Lung (tissue), 12 donors: ENCODE results near the gene BICRAL. TPM values are rescaled to one million over a fixed set of nuclear protein-coding genes. Genes with fewer than 3 reads are reported as not detected.
"Not testable (repeated sequence)": the region's sequence is repeated elsewhere in the genome, so short reads cannot be mapped to it uniquely, and the experiment has no call there.

Source experiments
- ATAC-seq: fragments of 200-7000 bp; cut with Tn5 transposase; one replicate; pipeline ENCODE4 v1.9.1; 2020; ENCODE audit warnings: moderate number of reproducible peaks; ENCODE audit not compliant: insufficient read depth, low FRiP score
- DNase-seq, 3 donors: peaks; one replicate each; pipeline ENCODE4 v3.0.0-alpha.2; 2013 to 2017
- H3K27ac ChIP-seq, 2 donors: one replicate each; pipeline ENCODE4 v1.5.1; 2013; ENCODE audit warnings: mild to moderate bottlenecking in 2 of 2, moderate library complexity in 2 of 2, control low read depth in 1 of 2, inconsistent platforms in 1 of 2, low read depth in 1 of 2, low read length in 1 of 2
- H3K27me3 ChIP-seq, 3 donors: one replicate each; pipeline ENCODE4 v1.5.1; 2013; ENCODE audit warnings: low read length in 2 of 3; ENCODE audit not compliant: control insufficient read depth in 3 of 3, insufficient read depth in 3 of 3
- H3K36me3 ChIP-seq, 4 donors: one replicate each; pipeline ENCODE4 v1.5.1; 2013; ENCODE audit warnings: low read length in 4 of 4, mild to moderate bottlenecking in 1 of 4, moderate library complexity in 1 of 4; ENCODE audit not compliant: control insufficient read depth in 4 of 4, insufficient read depth in 4 of 4
- H3K4me1 ChIP-seq, 5 donors: one replicate each; pipeline ENCODE4 v1.5.1; 2013; ENCODE audit warnings: low read length in 5 of 5, mild to moderate bottlenecking in 2 of 5, moderate library complexity in 1 of 5; ENCODE audit not compliant: control insufficient read depth in 5 of 5, insufficient read depth in 5 of 5
- H3K4me3 ChIP-seq: one replicate; pipeline ENCODE4 v1.5.1; 2013; ENCODE audit warnings: mild to moderate bottlenecking, control low read depth, moderate library complexity
- H3K9ac ChIP-seq, 2 donors: one replicate each; pipeline ENCODE4 v1.5.1; 2013; ENCODE audit warnings: low read length in 2 of 2, control low read depth in 1 of 2; ENCODE audit not compliant: insufficient read depth in 1 of 2
- H3K9me3 ChIP-seq, 4 donors: one replicate each; pipeline ENCODE4 v1.5.1; 2013; ENCODE audit warnings: low read length in 3 of 4, mild to moderate bottlenecking in 1 of 4, moderate library complexity in 1 of 4; ENCODE audit not compliant: control insufficient read depth in 4 of 4, insufficient read depth in 3 of 4
- WGBS, 2 donors: extraction: QIAGEN DNeasy Blood & Tissue Kit; methylation state at CpG; one replicate each; pipeline ENCODE4 v1.1.7; 2013; 5-methylcytosine and 5-hydroxymethylcytosine counted together
- polyA plus RNA-seq, 2 donors: library from polyadenylated mRNA; stranded (reverse); fragments of 200-250 nt; gene quantifications; one replicate each; pipeline ENCODE4 v1.2.1, GENCODE V29; 2013
- total RNA-seq, 2 donors: library from RNA; depleted of rRNA in 1 of 2; stranded (reverse); fragments of >200 nt in 1 of 2; gene quantifications; one replicate each; pipeline ENCODE4 v1.2.1, GENCODE V29; 2014 to 2021
- TF ChIP-seq, protein P1 (sequence below): IDR thresholded peaks from 2 replicates; pipeline ENCODE4 v1.5.1; 2012; ENCODE audit warnings: mild to moderate bottlenecking; ENCODE audit errors: control extremely low read depth, extremely low read depth
- donor health status: control.
- donor health status: control.
- donor health status: Bipolar disorder and iron deficiency.
- donor health status: healthy.
- donor health status: DM: yes; HTN: yes; CAD: no.

The BICRAL gene
- total and polyA plus RNA-seq, 4 donors = 2.8 to 18.6 (median 10.7) TPM

DNA sequence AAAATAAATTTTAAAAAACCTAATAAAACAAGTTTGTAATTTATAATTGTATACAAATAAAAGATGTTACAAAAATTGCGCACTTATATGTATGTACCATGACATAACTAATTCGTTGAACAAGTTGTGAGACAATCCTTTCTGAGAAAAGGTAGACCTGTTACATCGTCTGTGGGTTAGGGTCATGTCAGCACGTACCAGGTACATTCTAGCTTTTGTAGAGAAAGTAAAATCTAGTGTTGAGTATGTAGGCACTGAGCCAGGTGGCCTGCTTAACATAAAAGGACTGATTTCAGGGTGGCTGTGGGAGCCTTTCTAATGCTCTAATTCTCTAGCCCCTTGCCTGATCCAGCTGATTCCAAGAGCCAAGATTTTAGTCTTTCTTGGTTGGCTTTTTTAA lies 108.0 kb downstream of the BICRAL start:
- no peaks in the 10 kb centered on the region for H3K9me3 ChIP-seq
- peaks cover 9 to 12% (median 10%) of the 10 kb centered on the region in 4 donors for H3K36me3 ChIP-seq
- peaks cover 0 to 7% (median 0%) of the 10 kb centered on the region in 5 donors for H3K4me1 ChIP-seq
- H3K9ac ChIP-seq = peak overlapping the region in 1 of 2 donors; percentile 71
- peak overlapping the region in 1 of 2 donors; percentile 53 for H3K27ac ChIP-seq
- no peak for ATAC-seq
- H3K4me3 ChIP-seq = no peak overlapping the region
- TF ChIP-seq, protein P1, sequence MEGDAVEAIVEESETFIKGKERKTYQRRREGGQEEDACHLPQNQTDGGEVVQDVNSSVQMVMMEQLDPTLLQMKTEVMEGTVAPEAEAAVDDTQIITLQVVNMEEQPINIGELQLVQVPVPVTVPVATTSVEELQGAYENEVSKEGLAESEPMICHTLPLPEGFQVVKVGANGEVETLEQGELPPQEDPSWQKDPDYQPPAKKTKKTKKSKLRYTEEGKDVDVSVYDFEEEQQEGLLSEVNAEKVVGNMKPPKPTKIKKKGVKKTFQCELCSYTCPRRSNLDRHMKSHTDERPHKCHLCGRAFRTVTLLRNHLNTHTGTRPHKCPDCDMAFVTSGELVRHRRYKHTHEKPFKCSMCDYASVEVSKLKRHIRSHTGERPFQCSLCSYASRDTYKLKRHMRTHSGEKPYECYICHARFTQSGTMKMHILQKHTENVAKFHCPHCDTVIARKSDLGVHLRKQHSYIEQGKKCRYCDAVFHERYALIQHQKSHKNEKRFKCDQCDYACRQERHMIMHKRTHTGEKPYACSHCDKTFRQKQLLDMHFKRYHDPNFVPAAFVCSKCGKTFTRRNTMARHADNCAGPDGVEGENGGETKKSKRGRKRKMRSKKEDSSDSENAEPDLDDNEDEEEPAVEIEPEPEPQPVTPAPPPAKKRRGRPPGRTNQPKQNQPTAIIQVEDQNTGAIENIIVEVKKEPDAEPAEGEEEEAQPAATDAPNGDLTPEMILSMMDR = no peak
- DNase-seq = peak in 1 of 3 donors; percentile 33
- WGBS, 2 donors = 59 to 67% methylated on average over 4 of the region's 4 CpGs
- no peaks in the 10 kb centered on the region for H3K27me3 ChIP-seq

DNA sequence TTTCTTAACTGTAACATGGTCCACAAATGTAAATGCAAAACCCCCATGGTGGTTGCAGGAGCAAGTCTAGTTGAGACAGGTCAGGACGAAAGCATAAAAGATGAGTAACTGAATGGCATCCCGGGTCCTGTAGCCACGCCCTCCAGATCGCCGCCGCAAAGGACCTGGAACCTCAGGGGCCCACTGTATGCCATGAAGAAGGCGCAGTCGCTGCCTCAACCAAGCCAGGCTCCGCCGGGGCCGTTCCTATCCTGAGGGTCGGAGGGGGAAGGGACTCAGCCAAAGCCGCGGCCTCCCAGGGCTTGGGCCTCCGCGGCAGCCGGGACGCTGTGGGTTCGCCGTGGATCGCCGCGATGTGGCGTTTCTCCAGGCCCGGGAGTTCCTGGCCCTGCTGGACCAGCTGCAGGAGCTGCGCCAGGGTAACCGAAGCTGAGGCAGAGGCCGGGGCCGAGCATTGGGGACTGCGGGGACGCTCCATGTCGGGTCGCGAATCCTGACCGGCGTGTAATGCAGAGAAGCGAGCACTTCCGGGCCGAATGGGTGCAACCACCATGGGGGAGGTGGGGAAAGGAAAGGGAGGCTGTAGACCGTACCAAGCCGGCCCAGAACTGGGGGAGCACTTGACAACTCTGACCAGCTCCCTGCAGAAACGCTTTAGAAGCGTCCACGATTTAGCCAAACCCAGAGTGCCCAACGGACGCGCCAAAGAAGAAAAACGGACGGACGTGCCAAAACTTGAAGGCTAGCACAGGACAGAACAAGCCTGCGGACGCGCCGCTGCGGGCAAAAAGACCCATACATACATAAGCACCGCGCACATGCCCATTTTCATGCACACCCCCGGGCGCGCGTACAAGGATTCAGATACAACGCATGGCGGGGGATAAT lies 108.7 kb downstream of the BICRAL start:
- peak; percentile 97 to 98 (median 98) for DNase-seq
- 0% methylated on average over 63 of the region's 63 CpGs for WGBS, 2 donors
- H3K9ac ChIP-seq = peak overlapping the region; percentile 35 to 71
- H3K4me1 ChIP-seq = peaks cover 0 to 7% (median 0%) of the 10 kb centered on the region in 5 donors
- H3K9me3 ChIP-seq = no peaks in the 10 kb centered on the region
- H3K27me3 ChIP-seq = no peaks in the 10 kb centered on the region
- TF ChIP-seq, protein P1 = no peak
- H3K27ac ChIP-seq = peak overlapping the region; percentile 89 to 98
- H3K4me3 ChIP-seq = peak overlapping the region; percentile 96
- peak; percentile 99 for ATAC-seq
- H3K36me3 ChIP-seq = peaks cover 5 to 7% (median 6%) of the 10 kb centered on the region in 4 donors

DNA sequence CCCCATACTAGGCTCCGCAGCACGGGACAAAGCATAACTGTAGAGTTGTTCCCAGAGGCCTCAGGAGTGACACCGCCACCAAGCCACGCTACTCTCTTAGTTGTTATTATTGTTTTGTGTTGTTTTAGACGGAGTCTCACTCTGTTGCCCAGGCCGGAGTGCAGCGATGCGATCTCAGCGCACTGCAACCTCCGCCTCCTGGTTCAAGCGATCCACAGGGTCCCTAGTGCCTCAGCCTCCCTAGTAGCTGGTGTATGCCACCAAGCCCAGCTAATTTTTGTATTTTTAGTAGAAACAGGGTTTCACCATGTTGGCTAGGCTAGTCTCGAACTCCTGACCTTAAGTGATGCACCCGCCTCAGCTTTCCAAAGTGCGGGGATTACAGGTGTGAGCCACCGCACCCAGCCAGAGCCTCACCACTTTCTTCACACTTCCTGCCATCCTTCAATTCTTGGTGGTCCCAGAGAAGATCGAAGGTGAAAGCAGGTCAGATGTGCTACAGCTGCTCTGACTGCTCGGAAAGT lies 109.4 kb downstream of the BICRAL start:
- ATAC-seq (no peak), DNase-seq (no peak)
- 38 to 47% methylated on average over 17 of the region's 17 CpGs for WGBS, 2 donors
- Histone ChIP-seq H3K9ac (peak overlapping the region; percentile 12 to 71), H3K36me3 (peaks cover 0 to 1% (median 0%) of the 10 kb centered on the region in 4 donors), H3K9me3 (no peaks in the 10 kb centered on the region), H3K27ac (peak overlapping the region; percentile 47 to 98), H3K27me3 (no peaks in the 10 kb centered on the region), H3K4me1 (peaks cover 0 to 7% (median 0%) of the 10 kb centered on the region in 5 donors), H3K4me3 (peak overlapping the region; percentile 17)
- TF ChIP-seq, protein P1 = no peak

DNA sequence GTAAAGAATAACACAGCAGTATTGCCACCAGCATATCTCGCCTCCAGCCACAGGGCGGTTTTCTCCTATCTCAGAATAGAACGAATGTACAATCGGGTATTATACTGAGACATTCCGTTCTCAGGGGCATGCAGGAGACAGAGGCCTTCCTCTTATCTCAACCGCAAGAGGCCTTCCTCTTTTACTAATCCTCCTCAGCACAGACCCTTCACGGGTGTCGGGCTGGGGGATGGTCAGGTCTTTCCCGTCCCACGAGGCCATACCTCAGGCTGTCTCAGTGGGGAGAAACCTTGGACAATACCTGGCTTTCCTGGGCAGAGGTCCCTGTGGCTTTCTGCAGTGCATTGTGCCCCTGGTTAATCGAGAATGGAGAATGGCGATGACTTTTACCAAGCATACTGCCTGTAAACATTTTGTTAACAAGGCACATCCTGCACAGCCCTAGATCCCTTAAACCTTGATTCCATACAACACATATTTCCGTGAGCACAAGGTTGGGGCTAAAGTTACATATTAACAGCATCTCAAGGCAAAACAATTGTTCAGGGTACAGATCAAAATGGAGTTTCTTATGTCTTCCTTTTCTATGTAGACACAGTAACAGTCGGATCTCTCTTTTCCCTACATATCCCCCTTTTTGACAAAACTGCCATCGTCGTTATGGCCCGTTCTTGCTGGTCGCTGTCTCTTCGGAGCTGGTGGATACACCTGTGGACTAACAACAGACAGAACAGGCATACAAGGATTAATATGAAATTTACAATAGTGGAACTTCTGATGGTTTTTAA lies 112.4 kb downstream of the BICRAL start:
- not testable (repeated sequence) for H3K36me3 ChIP-seq, H3K27ac ChIP-seq, ATAC-seq, H3K9ac ChIP-seq, DNase-seq, H3K9me3 ChIP-seq, H3K4me1 ChIP-seq, H3K4me3 ChIP-seq, H3K27me3 ChIP-seq
- WGBS, 2 donors = 43 to 59% methylated on average over 19 of the region's 19 CpGs
